ENCODE data around the gene ADM.

The ADM gene

DNA sequence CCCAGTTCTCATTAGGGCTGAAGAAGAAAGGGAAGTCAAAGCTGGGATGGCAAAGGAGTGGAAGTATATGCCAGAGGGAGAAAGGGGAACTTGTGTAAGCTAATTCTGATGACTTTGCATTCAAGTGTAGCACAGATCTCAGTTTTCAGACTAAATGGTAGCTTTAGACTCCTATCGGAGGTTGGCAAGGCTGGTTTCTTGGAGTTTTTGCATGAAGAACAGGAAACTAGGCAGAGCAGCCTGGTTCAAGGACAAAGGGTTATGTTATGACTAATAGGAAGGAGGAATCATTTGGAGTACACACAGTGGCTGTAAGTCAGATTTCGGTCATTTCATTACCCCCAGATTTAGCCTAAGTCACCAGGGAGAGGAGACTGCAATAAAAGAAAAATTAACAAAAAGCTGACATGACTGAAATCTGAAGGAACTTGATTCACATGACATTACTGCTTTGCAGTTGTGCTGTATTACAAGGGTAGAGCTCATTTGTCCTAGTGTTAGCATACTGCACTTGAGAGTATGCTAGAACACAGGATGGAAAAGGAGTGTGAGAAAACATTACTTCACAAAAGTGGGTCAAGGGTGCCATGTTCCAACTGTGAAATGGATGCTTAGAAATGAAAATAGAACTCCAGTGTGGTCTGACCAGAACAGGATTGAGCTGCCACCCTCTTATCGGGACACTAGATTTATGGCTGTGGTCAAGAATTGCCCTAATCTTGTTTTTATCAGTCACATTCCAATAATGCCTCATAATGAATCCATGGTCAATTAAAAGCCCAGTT is 23.6 kb downstream of the ADM start:
- Histone ChIP-seq H3K27me3 (ENCODE audit: insufficient read depth, insufficient read length) (no peaks in the 10 kb centered on the region), H3K4me1 (ENCODE audit: insufficient read depth, insufficient read length) (no peaks in the 10 kb centered on the region), H3K4me3 (ENCODE audit: insufficient read length, low read depth) (no peak overlapping the region), H3K9me3 (ENCODE audit: insufficient read depth, low read length) (no peaks in the 10 kb centered on the region), H3K36me3 (ENCODE audit: insufficient read depth, insufficient read length, low read length) (no peaks in the 10 kb centered on the region), H3K9ac (ENCODE audit: insufficient read length, low read depth) (no peak overlapping the region)
- TF ChIP-seq SUZ12 (IDR thresholded peaks at IDR 0.05; ENCODE audit: extremely low read depth, insufficient read depth, insufficient read length) (no peak), YY1 (IDR thresholded peaks at IDR 0.05; ENCODE audit: insufficient read depth, insufficient read length) (no peak), ZNF274 (IDR thresholded peaks at IDR 0.05; ENCODE audit: low read depth, low read length) (no peak)
- no peak for DNase-seq (ENCODE audit: low read depth, low spot score)

DNA sequence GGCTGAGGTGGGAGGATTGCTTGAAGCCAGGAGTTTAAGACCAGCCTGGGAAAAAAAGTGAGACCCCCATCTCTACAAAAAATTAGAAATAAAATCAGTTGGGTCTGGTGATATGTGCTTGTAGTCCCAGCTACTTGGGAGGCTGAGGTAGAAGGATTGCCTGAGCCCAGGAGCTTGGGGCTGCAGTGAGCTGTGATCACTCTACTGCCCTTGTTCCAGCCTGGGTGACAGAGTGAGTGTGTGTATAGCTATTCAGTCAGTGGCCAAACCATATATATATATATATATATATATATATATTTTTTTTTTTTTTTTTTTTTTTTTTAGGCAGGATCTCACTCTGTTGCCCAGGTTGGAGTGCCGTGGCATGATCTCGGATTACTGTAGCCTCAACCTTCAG is 24.5 kb downstream of the ADM start:
- Histone ChIP-seq H3K4me3 (ENCODE audit: insufficient read length, low read depth) (no peak overlapping the region), H3K36me3 (ENCODE audit: insufficient read depth, insufficient read length, low read length) (no peaks in the 10 kb centered on the region), H3K27me3 (ENCODE audit: insufficient read depth, insufficient read length) (no peaks in the 10 kb centered on the region), H3K9ac (ENCODE audit: insufficient read length, low read depth) (no peak overlapping the region), H3K9me3 (ENCODE audit: insufficient read depth, low read length) (no peaks in the 10 kb centered on the region), H3K4me1 (ENCODE audit: insufficient read depth, insufficient read length) (no peaks in the 10 kb centered on the region)
- no peak for TF ChIP-seq YY1 (IDR thresholded peaks at IDR 0.05; ENCODE audit: insufficient read depth, insufficient read length)
- no peak for TF ChIP-seq SUZ12 (IDR thresholded peaks at IDR 0.05; ENCODE audit: extremely low read depth, insufficient read depth, insufficient read length)
- TF ChIP-seq ZNF274 (IDR thresholded peaks at IDR 0.05; ENCODE audit: low read depth, low read length), result no peak
- no peak for DNase-seq (ENCODE audit: low read depth, low spot score)

DNA sequence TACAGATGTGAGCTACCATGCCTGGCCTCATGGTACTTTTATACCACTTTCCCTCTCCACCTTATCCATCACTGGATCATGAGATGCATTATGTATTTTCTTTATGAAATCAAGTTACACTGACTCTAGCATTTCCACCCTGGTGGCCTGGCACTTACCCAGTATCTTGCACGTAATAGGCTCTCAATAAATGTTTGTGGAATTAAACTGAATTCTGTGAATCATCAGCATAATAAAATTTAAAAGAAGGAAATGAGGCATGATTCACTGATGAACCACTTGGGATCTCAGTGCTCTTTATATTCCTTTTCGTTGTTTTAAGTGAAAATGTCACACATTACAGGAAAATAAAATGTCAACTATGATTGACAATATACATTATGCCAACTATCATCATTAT is 25.1 kb downstream of the ADM start:
- H3K4me3 ChIP-seq (ENCODE audit: insufficient read length, low read depth), result no peak overlapping the region
- DNase-seq (ENCODE audit: low read depth, low spot score), result no peak
- no peaks in the 10 kb centered on the region for H3K4me1 ChIP-seq (ENCODE audit: insufficient read depth, insufficient read length)
- H3K9me3 ChIP-seq (ENCODE audit: insufficient read depth, low read length), result no peaks in the 10 kb centered on the region
- no peaks in the 10 kb centered on the region for H3K36me3 ChIP-seq (ENCODE audit: insufficient read depth, insufficient read length, low read length)
- no peak overlapping the region for H3K9ac ChIP-seq (ENCODE audit: insufficient read length, low read depth)
- no peaks in the 10 kb centered on the region for H3K27me3 ChIP-seq (ENCODE audit: insufficient read depth, insufficient read length)
- no peak for TF ChIP-seq ZNF274 (IDR thresholded peaks at IDR 0.05; ENCODE audit: low read depth, low read length)
- TF ChIP-seq SUZ12 (IDR thresholded peaks at IDR 0.05; ENCODE audit: extremely low read depth, insufficient read depth, insufficient read length), result no peak
- no peak for TF ChIP-seq YY1 (IDR thresholded peaks at IDR 0.05; ENCODE audit: insufficient read depth, insufficient read length)

GRCh38 chr11:10331548-10332289 is 26.8 kb downstream of the ADM start:
- no peak for DNase-seq (ENCODE audit: low read depth, low spot score)
- Histone ChIP-seq H3K4me1 (ENCODE audit: insufficient read depth, insufficient read length) (no peaks in the 10 kb centered on the region), H3K9ac (ENCODE audit: insufficient read length, low read depth) (no peak overlapping the region), H3K27me3 (ENCODE audit: insufficient read depth, insufficient read length) (no peaks in the 10 kb centered on the region), H3K4me3 (ENCODE audit: insufficient read length, low read depth) (no peak overlapping the region), H3K9me3 (ENCODE audit: insufficient read depth, low read length) (no peaks in the 10 kb centered on the region), H3K36me3 (ENCODE audit: insufficient read depth, insufficient read length, low read length) (no peaks in the 10 kb centered on the region)
- TF ChIP-seq SUZ12 (IDR thresholded peaks at IDR 0.05; ENCODE audit: extremely low read depth, insufficient read depth, insufficient read length), result no peak
- TF ChIP-seq YY1 (IDR thresholded peaks at IDR 0.05; ENCODE audit: insufficient read depth, insufficient read length), result no peak

- Histone ChIP-seq H3K9ac (ENCODE audit: insufficient read length, low read depth) (no peak overlapping the region), H3K27me3 (ENCODE audit: insufficient read depth, insufficient read length) (no peaks in the 10 kb centered on the region), H3K4me3 (ENCODE audit: insufficient read length, low read depth) (no peak overlapping the region), H3K9me3 (ENCODE audit: insufficient read depth, low read length) (no peaks in the 10 kb centered on the region), H3K4me1 (ENCODE audit: insufficient read depth, insufficient read length) (no peaks in the 10 kb centered on the region), H3K36me3 (ENCODE audit: insufficient read depth, insufficient read length, low read length) (no peaks in the 10 kb centered on the region)
- TF ChIP-seq YY1 (IDR thresholded peaks at IDR 0.05; ENCODE audit: insufficient read depth, insufficient read length) (no peak), ZNF274 (IDR thresholded peaks at IDR 0.05; ENCODE audit: low read depth, low read length) (no peak), SUZ12 (IDR thresholded peaks at IDR 0.05; ENCODE audit: extremely low read depth, insufficient read depth, insufficient read length) (no peak)
- no peak for DNase-seq (ENCODE audit: low read depth, low spot score)
These were observed 28.6 kb downstream of the ADM start for GRCh38 chr11:10333490-10333889.

DNA sequence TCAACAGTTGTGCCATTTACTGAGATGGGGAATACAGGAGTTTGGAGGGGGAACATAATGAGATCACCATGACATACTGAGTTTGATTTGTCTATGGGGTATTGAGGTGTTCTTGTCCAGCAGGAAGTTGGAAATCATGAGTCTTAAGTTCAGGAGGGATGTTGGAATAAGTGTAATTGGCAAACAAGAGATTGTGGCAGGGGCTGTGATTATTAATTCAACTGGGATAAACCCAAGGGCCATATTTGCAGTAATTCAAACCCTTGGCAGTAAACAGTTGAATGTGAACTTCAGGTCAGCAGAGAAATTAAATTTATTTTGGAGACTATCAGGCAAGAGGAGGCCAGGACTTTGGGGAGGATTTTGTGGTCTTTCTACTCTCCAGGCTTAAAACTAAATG is 33.4 kb downstream of the ADM start:
- Histone ChIP-seq H3K27me3 (ENCODE audit: insufficient read depth, insufficient read length) (no peaks in the 10 kb centered on the region), H3K9ac (ENCODE audit: insufficient read length, low read depth) (no peak overlapping the region), H3K36me3 (ENCODE audit: insufficient read depth, insufficient read length, low read length) (no peaks in the 10 kb centered on the region), H3K4me3 (ENCODE audit: insufficient read length, low read depth) (no peak overlapping the region), H3K9me3 (ENCODE audit: insufficient read depth, low read length) (no peaks in the 10 kb centered on the region), H3K4me1 (ENCODE audit: insufficient read depth, insufficient read length) (no peaks in the 10 kb centered on the region)
- TF ChIP-seq ZNF274 (IDR thresholded peaks at IDR 0.05; ENCODE audit: low read depth, low read length) (no peak), SUZ12 (IDR thresholded peaks at IDR 0.05; ENCODE audit: extremely low read depth, insufficient read depth, insufficient read length) (no peak), YY1 (IDR thresholded peaks at IDR 0.05; ENCODE audit: insufficient read depth, insufficient read length) (no peak)
- no peak for DNase-seq (ENCODE audit: low read depth, low spot score)

DNA sequence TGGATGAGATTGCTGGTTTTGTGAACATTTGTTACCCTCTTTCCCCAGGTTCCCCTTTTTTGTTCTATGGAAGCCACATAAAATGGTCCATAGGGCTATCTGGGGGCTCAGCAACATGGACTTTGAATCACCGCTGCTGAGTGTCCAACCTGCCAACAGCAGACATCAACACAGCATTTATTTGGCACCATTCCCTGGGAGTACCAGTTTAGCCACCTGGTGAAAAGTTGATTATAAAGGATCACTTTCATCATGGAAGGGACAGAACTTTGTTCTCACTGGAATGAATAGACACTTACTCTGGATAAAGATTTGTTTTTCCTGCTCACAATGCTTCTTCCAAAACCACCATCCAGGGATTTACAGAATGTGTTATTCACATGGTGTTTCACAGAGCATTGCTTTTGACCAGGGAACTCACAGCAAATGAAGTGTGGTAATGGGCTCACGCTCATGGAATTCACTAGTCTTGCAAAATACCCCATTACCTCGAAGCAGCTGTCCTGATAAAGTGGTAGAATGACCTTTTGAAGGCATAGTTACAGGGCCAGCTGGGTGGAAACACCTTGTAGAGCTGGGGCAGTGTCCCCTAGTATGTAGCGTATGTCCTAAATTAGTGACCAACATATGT is 43.9 kb downstream of the ADM start:
- H3K27me3 ChIP-seq (ENCODE audit: insufficient read depth, insufficient read length), result no peaks in the 10 kb centered on the region

More for the DNA sequence above, 43.9 kb downstream of the ADM start:
- DNase-seq (ENCODE audit: low read depth, low spot score), result no peak
- Histone ChIP-seq H3K4me3 (ENCODE audit: insufficient read length, low read depth) (no peak overlapping the region), H3K9ac (ENCODE audit: insufficient read length, low read depth) (no peak overlapping the region), H3K4me1 (ENCODE audit: insufficient read depth, insufficient read length) (no peaks in the 10 kb centered on the region), H3K36me3 (ENCODE audit: insufficient read depth, insufficient read length, low read length) (no peaks in the 10 kb centered on the region), H3K9me3 (ENCODE audit: insufficient read depth, low read length) (0 out of 2 replicates have a peak, but pooled peaks cover 3% of the 10 kb centered on the region)
- TF ChIP-seq ZNF274 (IDR thresholded peaks at IDR 0.05; ENCODE audit: low read depth, low read length), result no peak
- no peak for TF ChIP-seq YY1 (IDR thresholded peaks at IDR 0.05; ENCODE audit: insufficient read depth, insufficient read length)
- no peak for TF ChIP-seq SUZ12 (IDR thresholded peaks at IDR 0.05; ENCODE audit: extremely low read depth, insufficient read depth, insufficient read length)
